Mesothelial cell of epicardium (in vitro differentiated cells): ENCODE results near the gene ARL5C. TPM values are rescaled to one million over a fixed set of nuclear protein-coding genes. Genes with fewer than 3 reads are reported as not detected.

Source experiments
- DNase-seq, 2 experiments: peaks; one replicate each; pipeline ENCODE4 v3.0.0; 2021; ENCODE audit warnings: low spot score in 2 of 2; ENCODE audit not compliant: unreplicated experiment in 2 of 2
- H3K27ac Mint-ChIP-seq: 2 replicates; pipeline ENCODE4 v1.8.0; 2021; ENCODE audit warnings: mixed read lengths
- H3K27me3 Mint-ChIP-seq: 2 replicates; pipeline ENCODE4 v1.8.0; 2021; ENCODE audit warnings: low read depth, mixed read lengths
- H3K36me3 Mint-ChIP-seq: 2 replicates; pipeline ENCODE4 v1.8.0; 2021; ENCODE audit warnings: mixed read lengths
- H3K4me1 Mint-ChIP-seq: 2 replicates; pipeline ENCODE4 v1.8.0; 2021; ENCODE audit warnings: mixed read lengths
- H3K4me3 Mint-ChIP-seq: 2 replicates; pipeline ENCODE4 v1.8.0; 2021; ENCODE audit warnings: mild to moderate bottlenecking, moderate library complexity, mixed read lengths
- H3K9me3 Mint-ChIP-seq: 2 replicates; pipeline ENCODE4 v1.8.0; 2021; ENCODE audit warnings: mixed read lengths
- total RNA-seq: library from RNA; stranded (reverse); gene quantifications from 3 replicates; pipeline ENCODE4 v1.2.1, GENCODE V29; 2021
- TF ChIP-seq, protein P1 (sequence below): fragments of 200-600 bp; sonication (generic); IDR thresholded peaks from one replicate; pipeline ENCODE4 v1.5.0; 2021; ENCODE audit warnings: antibody characterized with exemption; ENCODE audit not compliant: unreplicated experiment

ARL5C gene
- total RNA-seq, 1 donor from 2014 or later = not detected

DNA sequence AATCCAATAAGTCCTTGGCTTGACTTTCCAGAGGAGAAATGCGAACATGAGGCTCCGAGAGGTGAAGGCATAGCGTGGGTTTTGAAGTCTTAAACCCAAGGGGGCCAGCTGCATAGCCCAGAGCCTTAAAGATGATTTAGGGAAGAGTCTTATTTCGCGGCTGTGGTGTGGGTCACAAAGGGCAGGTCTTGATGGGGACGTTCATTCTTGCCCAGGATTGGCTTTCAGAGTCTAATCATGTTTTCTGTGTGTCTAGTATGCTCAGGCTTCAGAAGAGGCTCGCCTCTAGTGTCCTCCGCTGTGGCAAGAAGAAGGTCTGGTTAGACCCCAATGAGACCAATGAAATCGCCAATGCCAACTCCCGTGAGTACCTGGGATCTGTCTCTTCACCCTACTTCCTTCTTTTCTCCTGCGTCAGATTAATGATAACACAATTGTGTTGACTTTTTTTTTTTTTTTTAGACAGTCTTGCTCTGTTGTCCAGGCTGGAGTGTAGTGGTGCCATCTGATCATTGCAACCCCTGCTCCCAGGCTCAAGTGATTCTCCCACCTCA lies 35.1 kb upstream of the ARL5C start:
- TF ChIP-seq, protein P1, sequence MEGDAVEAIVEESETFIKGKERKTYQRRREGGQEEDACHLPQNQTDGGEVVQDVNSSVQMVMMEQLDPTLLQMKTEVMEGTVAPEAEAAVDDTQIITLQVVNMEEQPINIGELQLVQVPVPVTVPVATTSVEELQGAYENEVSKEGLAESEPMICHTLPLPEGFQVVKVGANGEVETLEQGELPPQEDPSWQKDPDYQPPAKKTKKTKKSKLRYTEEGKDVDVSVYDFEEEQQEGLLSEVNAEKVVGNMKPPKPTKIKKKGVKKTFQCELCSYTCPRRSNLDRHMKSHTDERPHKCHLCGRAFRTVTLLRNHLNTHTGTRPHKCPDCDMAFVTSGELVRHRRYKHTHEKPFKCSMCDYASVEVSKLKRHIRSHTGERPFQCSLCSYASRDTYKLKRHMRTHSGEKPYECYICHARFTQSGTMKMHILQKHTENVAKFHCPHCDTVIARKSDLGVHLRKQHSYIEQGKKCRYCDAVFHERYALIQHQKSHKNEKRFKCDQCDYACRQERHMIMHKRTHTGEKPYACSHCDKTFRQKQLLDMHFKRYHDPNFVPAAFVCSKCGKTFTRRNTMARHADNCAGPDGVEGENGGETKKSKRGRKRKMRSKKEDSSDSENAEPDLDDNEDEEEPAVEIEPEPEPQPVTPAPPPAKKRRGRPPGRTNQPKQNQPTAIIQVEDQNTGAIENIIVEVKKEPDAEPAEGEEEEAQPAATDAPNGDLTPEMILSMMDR = no peak
- Mint-ChIP-seq H3K9me3 (no peaks in the 10 kb centered on the region), H3K27me3 (no peaks in the 10 kb centered on the region), H3K36me3 (peaks cover 24% of the 10 kb centered on the region), H3K4me1 (peaks cover 32% of the 10 kb centered on the region), H3K27ac (peak overlapping the region; percentile 100), H3K4me3 (peak overlapping the region; percentile 95)
- no peak for DNase-seq

- TF ChIP-seq, protein P1 = no peak
- Mint-ChIP-seq H3K27me3 (no peaks in the 10 kb centered on the region), H3K9me3 (no peaks in the 10 kb centered on the region), H3K4me1 (peaks cover 38% of the 10 kb centered on the region), H3K27ac (peak within 1 kb of the TSS; percentile 100), H3K36me3 (peaks cover 24% of the 10 kb centered on the region), H3K4me3 (peak within 1 kb of the TSS; percentile 95)
- DNase-seq = peak; percentile 53 to 81
Observed at GRCh38 chr17:39200070-39200879, 34.3 kb upstream of the ARL5C start, which contains the start of gene RPL19. Gene RPL19 (plus strand): TSS chr17:39200283. CDS start chr17:39200345, 62 bp downstream.

GRCh38 chr17:39199820-39200069 lies 33.8 kb upstream of the ARL5C start:
- Mint-ChIP-seq H3K4me3 (peak overlapping the region; percentile 95), H3K4me1 (peaks cover 41% of the 10 kb centered on the region), H3K9me3 (no peaks in the 10 kb centered on the region), H3K27me3 (no peaks in the 10 kb centered on the region), H3K27ac (peak overlapping the region; percentile 100), H3K36me3 (peaks cover 22% of the 10 kb centered on the region)
- DNase-seq = peak; percentile 66 to 84
- TF ChIP-seq, protein P1 = no peak

DNA sequence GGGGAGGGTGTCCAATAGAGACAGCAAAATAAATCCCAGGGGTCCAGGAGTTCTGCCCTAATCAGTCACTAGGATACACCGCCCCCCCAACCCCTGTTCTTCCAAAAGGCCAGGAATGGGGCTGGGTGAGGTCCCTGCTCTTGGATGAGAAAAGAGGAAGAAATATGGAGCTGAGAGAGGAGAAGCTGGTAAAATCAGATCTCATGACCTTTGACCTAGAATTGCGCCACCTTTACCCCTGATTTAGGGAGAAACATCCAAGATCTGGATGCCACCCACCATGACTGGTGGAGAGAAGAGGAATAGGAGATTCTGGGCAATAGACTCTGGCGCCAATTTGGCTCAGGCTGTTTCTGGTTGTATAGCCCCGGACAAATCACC lies 32.2 kb upstream of the ARL5C start:
- Mint-ChIP-seq H3K9me3 (no peaks in the 10 kb centered on the region), H3K4me1 (peaks cover 45% of the 10 kb centered on the region), H3K27ac (peak overlapping the region; percentile 53), H3K36me3 (peaks cover 10% of the 10 kb centered on the region), H3K27me3 (no peaks in the 10 kb centered on the region), H3K4me3 (peak overlapping the region; percentile 95)
- no peak for DNase-seq
- TF ChIP-seq, protein P1 = no peak

- Mint-ChIP-seq H3K4me3 (peak within 1 kb of the TSS; percentile 95), H3K27ac (peak within 1 kb of the TSS; percentile 59), H3K9me3 (no peaks in the 10 kb centered on the region), H3K4me1 (peaks cover 42% of the 10 kb centered on the region), H3K27me3 (no peaks in the 10 kb centered on the region), H3K36me3 (peaks cover 6% of the 10 kb centered on the region)
- TF ChIP-seq, protein P1 = no peak
- peak; percentile 80 to 84 for DNase-seq
Observed at GRCh38 chr17:39197380-39198185, 31.6 kb upstream of the ARL5C start, which contains the start of gene CACNB1. Gene CACNB1 (minus strand): TSS chr17:39197669. CDS start chr17:39197495, 174 bp downstream.
